ENCODE results near the gene SPSB3. TPM values are rescaled to one million over a fixed set of nuclear protein-coding genes. Genes with fewer than 3 reads are reported as not detected.
"Not testable (repeated sequence)": the region's sequence is repeated elsewhere in the genome, so short reads cannot be mapped to it uniquely, and the experiment has no call there.

SPSB3 gene
- total and polyA plus RNA-seq, 10 donors, result 41.4 to 266 (median 90.0) TPM

- intact Hi-C loops (cut with DNase I; ENCODE audit: low total_unique reads), result no loop called here
- peaks cover 0 to 61% (median 54%) of the 10 kb centered on the region in 6 donors for H3K36me3 ChIP-seq
- H3K4me3 ChIP-seq, result no peak overlapping the region
- no peak for DNase-seq
- H3K9me3 ChIP-seq, result no peaks in the 10 kb centered on the region
- H3K4me1 ChIP-seq, result peaks cover 0 to 9% (median 0%) of the 10 kb centered on the region in 6 donors
- no peaks in the 10 kb centered on the region for H3K27me3 ChIP-seq (replicated peaks in 1 of 7)
- H3K27ac ChIP-seq, result no peak overlapping the region
- WGBS, 5 donors, result 95 to 97% (median 97%) methylated on average over 5 to 22 of the region's 22 CpGs
- no peak for TF ChIP-seq POLR2A (IDR thresholded peaks at IDR 0.05)
- TF ChIP-seq, protein P1, sequence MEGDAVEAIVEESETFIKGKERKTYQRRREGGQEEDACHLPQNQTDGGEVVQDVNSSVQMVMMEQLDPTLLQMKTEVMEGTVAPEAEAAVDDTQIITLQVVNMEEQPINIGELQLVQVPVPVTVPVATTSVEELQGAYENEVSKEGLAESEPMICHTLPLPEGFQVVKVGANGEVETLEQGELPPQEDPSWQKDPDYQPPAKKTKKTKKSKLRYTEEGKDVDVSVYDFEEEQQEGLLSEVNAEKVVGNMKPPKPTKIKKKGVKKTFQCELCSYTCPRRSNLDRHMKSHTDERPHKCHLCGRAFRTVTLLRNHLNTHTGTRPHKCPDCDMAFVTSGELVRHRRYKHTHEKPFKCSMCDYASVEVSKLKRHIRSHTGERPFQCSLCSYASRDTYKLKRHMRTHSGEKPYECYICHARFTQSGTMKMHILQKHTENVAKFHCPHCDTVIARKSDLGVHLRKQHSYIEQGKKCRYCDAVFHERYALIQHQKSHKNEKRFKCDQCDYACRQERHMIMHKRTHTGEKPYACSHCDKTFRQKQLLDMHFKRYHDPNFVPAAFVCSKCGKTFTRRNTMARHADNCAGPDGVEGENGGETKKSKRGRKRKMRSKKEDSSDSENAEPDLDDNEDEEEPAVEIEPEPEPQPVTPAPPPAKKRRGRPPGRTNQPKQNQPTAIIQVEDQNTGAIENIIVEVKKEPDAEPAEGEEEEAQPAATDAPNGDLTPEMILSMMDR (IDR thresholded peaks at IDR 0.05 in 8 of 11, conservative IDR thresholded peaks at IDR 0.05 in 3 of 11), result no peak
- TF ChIP-seq POLR2AphosphoS5 (IDR thresholded peaks at IDR 0.05), result no peak
Observed at GRCh38 chr16:1734123-1734522, 48.2 kb downstream of the SPSB3 start.

- WGBS, 5 donors, result 87 to 98% (median 96%) methylated on average over 8 to 21 of the region's 21 CpGs
- peaks cover 0 to 77% (median 67%) of the 10 kb centered on the region in 6 donors for H3K36me3 ChIP-seq
Observed at GRCh38 chr16:1732551-1732987, 49.8 kb downstream of the SPSB3 start.

GRCh38 chr16:1732071-1732470 lies 50.3 kb downstream of the SPSB3 start:
- no peak for DNase-seq
- WGBS, 5 donors, result 89 to 98% (median 91%) methylated on average over 6 to 14 of the region's 14 CpGs
- no peak for TF ChIP-seq POLR2A (IDR thresholded peaks at IDR 0.05)
- TF ChIP-seq POLR2AphosphoS5 (IDR thresholded peaks at IDR 0.05), result no peak
- TF ChIP-seq, protein P1 (IDR thresholded peaks at IDR 0.05 in 8 of 11, conservative IDR thresholded peaks at IDR 0.05 in 3 of 11), result no peak
- Histone ChIP-seq H3K36me3 (peaks cover 0 to 82% (median 68%) of the 10 kb centered on the region in 6 donors), H3K4me1 (peaks cover 0 to 9% (median 0%) of the 10 kb centered on the region in 6 donors), H3K27ac (peak overlapping the region in 1 of 8 donors; percentile 13), H3K9me3 (no peaks in the 10 kb centered on the region), H3K4me3 (no peak overlapping the region), H3K27me3 (replicated peaks in 1 of 7) (no peaks in the 10 kb centered on the region)
- intact Hi-C loops (cut with DNase I; ENCODE audit: low total_unique reads), result no loop called here

More at GRCh38 chr16:1732551-1732987, 49.8 kb downstream of the SPSB3 start:
- H3K4me1 ChIP-seq; H3K27ac ChIP-seq; H3K27me3 ChIP-seq (replicated peaks in 1 of 7); H3K9me3 ChIP-seq; intact Hi-C loops (cut with DNase I; ENCODE audit: low total_unique reads); H3K4me3 ChIP-seq; DNase-seq: not testable (repeated sequence)

DNA sequence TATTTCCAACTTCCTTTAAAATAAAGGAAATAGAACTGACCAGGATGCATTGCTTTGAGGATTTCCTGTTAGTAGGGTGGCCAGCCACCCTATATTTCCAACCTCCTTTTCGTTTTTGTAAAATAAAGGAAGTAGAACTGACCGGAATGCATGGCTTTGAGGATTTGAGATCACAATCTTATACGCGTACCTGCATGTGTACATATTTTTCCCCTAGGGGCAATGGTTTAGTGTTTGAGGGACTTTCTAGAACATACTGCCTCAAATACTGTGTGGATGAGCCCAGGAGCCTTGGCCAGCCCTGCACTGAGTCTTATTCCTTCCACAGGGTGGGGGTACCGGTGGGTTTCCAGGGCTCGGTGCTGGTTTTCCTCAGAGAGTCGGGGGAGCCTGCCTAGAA lies 50.8 kb downstream of the SPSB3 start:
- H3K4me3 ChIP-seq, result no peak overlapping the region

More for the DNA sequence above, 50.8 kb downstream of the SPSB3 start:
- no peak for TF ChIP-seq POLR2A (IDR thresholded peaks at IDR 0.05)
- TF ChIP-seq POLR2AphosphoS5 (IDR thresholded peaks at IDR 0.05), result no peak
- TF ChIP-seq, protein P1 (IDR thresholded peaks at IDR 0.05 in 8 of 11, conservative IDR thresholded peaks at IDR 0.05 in 3 of 11), result no peak
- Histone ChIP-seq H3K4me1 (peaks cover 0 to 13% (median 0%) of the 10 kb centered on the region in 6 donors), H3K9me3 (no peaks in the 10 kb centered on the region), H3K36me3 (peaks cover 0 to 87% (median 68%) of the 10 kb centered on the region in 6 donors), H3K27ac (peak overlapping the region in 1 of 8 donors; percentile 13), H3K27me3 (replicated peaks in 1 of 7) (no peaks in the 10 kb centered on the region)
- DNase-seq, result no peak
- 61 to 75% (median 73%) methylated on average over 6 to 7 of the region's 7 CpGs for WGBS, 5 donors
- intact Hi-C loops (cut with DNase I; ENCODE audit: low total_unique reads), result no loop called here
